IMR-90 (cell line): ENCODE measurements around the gene TGM2. TPM values are rescaled to one million over a fixed set of nuclear protein-coding genes. Genes with fewer than 3 reads are reported as not detected.

Experiments used
- ATAC-seq: fragments of 200-7000 bp; cut with Tn5 transposase; 2 replicates; pipeline ENCODE4 v1.9.1; 2020; ENCODE audit warnings: low read depth, mild to moderate bottlenecking, moderate library complexity
- BruUV-seq: library from RNA; stranded (reverse); fragments of 400-500 nt; replicated peaks from 2 replicates; lab custom pipeline; 2021; lab: Mats Ljungman, UMichigan
- CTCF ChIA-PET: fragments of 300-600 bp; formaldehyde crosslinking; extraction: SDS; loops from one replicate; lab custom pipeline; 2021; ENCODE audit warnings: antibody characterized with exemption; lab: Yijun Ruan, JAX
- POLR2A ChIA-PET: fragments of 300-600 bp; sonication (Branson Sonifier 250); formaldehyde crosslinking; loops from one replicate; lab custom pipeline; 2022; ENCODE audit warnings: antibody characterized with exemption; ENCODE audit not compliant: unreplicated experiment; lab: Charles Lee
- DNase-seq: peaks from one replicate; pipeline ENCODE4 v3.0.0; 2013
- H2AFZ ChIP-seq: replicated peaks from 2 replicates; pipeline ENCODE3; 2013; ENCODE audit warnings: low read length, mild to moderate bottlenecking; ENCODE audit not compliant: poor library complexity
- H2AK5ac ChIP-seq: 2 replicates; pipeline ENCODE4 v1.6.1; 2013; ENCODE audit warnings: low read depth, low read length, inconsistent platforms
- H2AK9ac ChIP-seq: replicated peaks from 2 replicates; pipeline ENCODE3; 2013; ENCODE audit warnings: mild to moderate bottlenecking, low read depth, low read length, moderate library complexity; ENCODE audit not compliant: poor library complexity
- H2BK120ac ChIP-seq: 2 replicates; pipeline ENCODE4 v1.6.1; 2013; ENCODE audit warnings: low read depth, low read length, inconsistent platforms
- H2BK15ac ChIP-seq: 3 replicates; pipeline ENCODE4 v1.6.1; 2013; ENCODE audit warnings: low read depth, low read length, inconsistent platforms
- H2BK20ac ChIP-seq: 2 replicates; pipeline ENCODE4 v1.6.1; 2013; ENCODE audit warnings: low read depth, mild to moderate bottlenecking, inconsistent platforms, low read length, moderate library complexity
- H2BK5ac ChIP-seq: 2 replicates; pipeline ENCODE4 v1.6.1; 2013; ENCODE audit warnings: mild to moderate bottlenecking, low read depth, low read length, inconsistent platforms; ENCODE audit not compliant: poor library complexity, severe bottlenecking
- H3K14ac ChIP-seq: replicated peaks from 2 replicates; pipeline ENCODE4 v1.6.1; 2013; ENCODE audit warnings: low read depth, low read length, inconsistent platforms
- H3K18ac ChIP-seq: 2 replicates; pipeline ENCODE4 v1.6.1; 2013; ENCODE audit warnings: low read depth, low read length, control low read depth
- H3K23ac ChIP-seq: 2 replicates; pipeline ENCODE4 v1.6.1; 2013; ENCODE audit warnings: low read depth, low read length, inconsistent platforms
- H3K27ac ChIP-seq: 2 replicates; pipeline ENCODE4 v1.5.1; 2013; ENCODE audit warnings: mild to moderate bottlenecking, control low read depth, low read length; ENCODE audit not compliant: insufficient read depth
- H3K27me3 ChIP-seq: 2 replicates; pipeline ENCODE4 v1.6.1; 2013; ENCODE audit warnings: low read length; ENCODE audit not compliant: control insufficient read depth, insufficient read depth
- H3K36me3 ChIP-seq: 2 replicates; pipeline ENCODE4 v1.6.1; 2013; ENCODE audit warnings: low read length, mixed read lengths; ENCODE audit not compliant: control insufficient read depth, insufficient read depth
- H3K4ac ChIP-seq: 2 replicates; pipeline ENCODE4 v1.6.1; 2013; ENCODE audit warnings: low read depth, low read length, inconsistent platforms
- H3K4me1 ChIP-seq: 2 replicates; pipeline ENCODE4 v1.6.1; 2013; ENCODE audit warnings: low read length, mixed read lengths; ENCODE audit not compliant: control insufficient read depth, insufficient read depth
- H3K4me2 ChIP-seq: 2 replicates; pipeline ENCODE4 v1.6.1; 2013; ENCODE audit warnings: low read depth, mild to moderate bottlenecking, control low read depth, low read length, moderate library complexity
- H3K4me3 ChIP-seq: 2 replicates; pipeline ENCODE4 v1.5.1; 2013; ENCODE audit warnings: low read depth, mild to moderate bottlenecking, control low read depth, low read length, moderate library complexity; ENCODE audit not compliant: insufficient read depth
- H3K56ac ChIP-seq: 2 replicates; pipeline ENCODE4 v1.6.1; 2013; ENCODE audit warnings: low read length, inconsistent platforms; ENCODE audit not compliant: insufficient read depth; ENCODE audit errors: extremely low read depth
- H3K79me1 ChIP-seq, 2 experiments: 2 replicates each; pipeline ENCODE4 v1.6.1; 2013; ENCODE audit warnings: low read length in 2 of 2, inconsistent platforms in 1 of 2, low read depth in 1 of 2
- H3K9ac ChIP-seq: 2 replicates; pipeline ENCODE4 v1.6.1; 2013; ENCODE audit warnings: low read depth, low read length, control low read depth
- H3K9me1 ChIP-seq: 2 replicates; pipeline ENCODE4 v1.6.1; 2013; ENCODE audit warnings: low read length, inconsistent platforms; ENCODE audit not compliant: insufficient read depth
- H3K9me3 ChIP-seq: 2 replicates; pipeline ENCODE4 v1.6.1; 2013; ENCODE audit warnings: low read length; ENCODE audit not compliant: control insufficient read depth, insufficient read depth
- H4K20me1 ChIP-seq: 2 replicates; pipeline ENCODE4 v1.6.1; 2013; ENCODE audit warnings: low read length, inconsistent platforms; ENCODE audit not compliant: insufficient read depth
- H4K5ac ChIP-seq: 2 replicates; pipeline ENCODE4 v1.6.1; 2013; ENCODE audit warnings: mild to moderate bottlenecking, low read depth, low read length, control low read depth
- H4K8ac ChIP-seq, 2 experiments: 2 replicates each; pipeline ENCODE4 v1.6.1; 2013; ENCODE audit warnings: low read depth in 2 of 2, low read length in 2 of 2, control low read depth in 1 of 2, inconsistent platforms in 1 of 2
- H4K91ac ChIP-seq: 2 replicates; pipeline ENCODE4 v1.6.1; 2013; ENCODE audit warnings: low read depth, low read length, inconsistent platforms; ENCODE audit not compliant: insufficient read depth
- CEBPB ChIP-seq: IDR thresholded peaks from 2 replicates; pipeline ENCODE4 v1.6.1; 2012; ENCODE audit warnings: low read depth, low read length, improper control_type of control experiment
- MAFK ChIP-seq: IDR thresholded peaks from 2 replicates; pipeline ENCODE4 v1.6.1; 2012; ENCODE audit warnings: low read depth, low read length, improper control_type of control experiment
- RAD21 ChIP-seq: IDR thresholded peaks from 2 replicates; pipeline ENCODE4 v1.6.1; 2012; ENCODE audit warnings: low read length, improper control_type of control experiment
- WGBS, 2 experiments: methylation state at CpG; one replicate each; pipeline versions ENCODE4 v1.1.5 to v1.1.7; 2013; ENCODE audit warnings: missing lambda C conversion rate in 2 of 2; ENCODE audit not compliant: insufficient read length in 1 of 2; ENCODE audit errors: extremely low coverage in 2 of 2; 5-methylcytosine and 5-hydroxymethylcytosine counted together
- dilution Hi-C: fragments of 300-500 bp; cut with HindIII; formaldehyde crosslinking; loops from one replicate; pipeline ENCODE4 v1.14.3; 2018; ENCODE audit warnings: low sequenced_read_pairs; ENCODE audit not compliant: unreplicated experiment
- in situ Hi-C: fragments of 300-500 bp; cut with MboI; formaldehyde crosslinking; loops from 3 replicates; pipeline ENCODE4 v1.14.3; 2019; ENCODE audit warnings: low sequenced_read_pairs, inconsistent platforms, mixed read lengths
- intact Hi-C: fragments of 100-400 bp; cut with micrococcal nuclease; formaldehyde crosslinking; loops from 2 replicates; pipeline ENCODE4 v1.10.0; 2022
- polyA plus RNA-seq, 3 experiments: library from polyadenylated mRNA; depleted of rRNA; stranded (reverse); fragments of >200 nt; gene quantifications; 2 replicates each; pipeline ENCODE4 v1.2.3, GENCODE V29; 2012; ENCODE audit warnings: low replicate concordance in 1 of 3
- total RNA-seq: library from RNA; depleted of rRNA; stranded (reverse); fragments of >200 nt; gene quantifications from 2 replicates; pipeline ENCODE4 v1.2.3, GENCODE V29; 2012
- TF ChIP-seq, protein P1 (sequence below): conservative IDR thresholded peaks from 2 replicates; pipeline ENCODE4 v1.5.1; 2012; ENCODE audit warnings: mild to moderate bottlenecking, low read depth, low read length, improper control_type of control experiment

TGM2 gene
- total and polyA plus RNA-seq, 2 of the 4 experiments (the other 2 are of a cell fraction), result 239 to 268 TPM

DNA sequence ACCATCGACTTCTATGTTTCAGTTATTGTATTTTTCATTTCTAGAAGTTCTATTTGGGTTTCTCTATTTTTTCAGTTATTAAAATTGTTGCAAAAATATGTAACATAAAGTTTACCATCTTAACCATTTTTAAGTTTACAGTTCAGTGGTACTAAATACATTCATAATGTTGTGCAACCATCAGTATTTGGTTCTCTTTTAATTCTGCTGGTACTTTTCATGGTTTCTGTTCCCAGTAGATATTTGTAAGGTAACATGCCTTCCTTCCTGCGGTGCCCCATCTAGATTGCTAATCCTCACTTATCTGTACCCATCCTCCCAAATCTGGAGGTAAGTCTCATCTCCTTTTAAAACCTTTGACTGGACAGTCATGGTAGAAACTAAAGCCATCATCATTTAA, 47.9 kb downstream of the TGM2 start:
- H3K4me2 ChIP-seq, result no peak overlapping the region
- H3K9me3 ChIP-seq, result no peaks in the 10 kb centered on the region
- H3K56ac ChIP-seq, result peak overlapping the region; percentile 27; the same call in 1 of the 2 replicates
- H4K91ac ChIP-seq, result no peak overlapping the region
- BruUV-seq, result no TSS peak
- TF ChIP-seq RAD21 (no peak), CEBPB (peak; percentile 60), MAFK (no peak)
- TF ChIP-seq, protein P1, sequence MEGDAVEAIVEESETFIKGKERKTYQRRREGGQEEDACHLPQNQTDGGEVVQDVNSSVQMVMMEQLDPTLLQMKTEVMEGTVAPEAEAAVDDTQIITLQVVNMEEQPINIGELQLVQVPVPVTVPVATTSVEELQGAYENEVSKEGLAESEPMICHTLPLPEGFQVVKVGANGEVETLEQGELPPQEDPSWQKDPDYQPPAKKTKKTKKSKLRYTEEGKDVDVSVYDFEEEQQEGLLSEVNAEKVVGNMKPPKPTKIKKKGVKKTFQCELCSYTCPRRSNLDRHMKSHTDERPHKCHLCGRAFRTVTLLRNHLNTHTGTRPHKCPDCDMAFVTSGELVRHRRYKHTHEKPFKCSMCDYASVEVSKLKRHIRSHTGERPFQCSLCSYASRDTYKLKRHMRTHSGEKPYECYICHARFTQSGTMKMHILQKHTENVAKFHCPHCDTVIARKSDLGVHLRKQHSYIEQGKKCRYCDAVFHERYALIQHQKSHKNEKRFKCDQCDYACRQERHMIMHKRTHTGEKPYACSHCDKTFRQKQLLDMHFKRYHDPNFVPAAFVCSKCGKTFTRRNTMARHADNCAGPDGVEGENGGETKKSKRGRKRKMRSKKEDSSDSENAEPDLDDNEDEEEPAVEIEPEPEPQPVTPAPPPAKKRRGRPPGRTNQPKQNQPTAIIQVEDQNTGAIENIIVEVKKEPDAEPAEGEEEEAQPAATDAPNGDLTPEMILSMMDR, result no peak
- H2BK20ac ChIP-seq, result peak overlapping the region; percentile 90
- ATAC-seq (no peak), DNase-seq (no peak)
- no CpG with 5 or more reads among the region's 2 CpGs for WGBS, 2 experiments
- peak overlapping the region; percentile 89; the same call in 1 of the 2 replicates for H3K18ac ChIP-seq
- H3K23ac ChIP-seq, result peak overlapping the region; percentile 77; the same call in 1 of the 2 replicates
- no peak overlapping the region for H2AK5ac ChIP-seq
- peak overlapping the region; percentile 15 for H2BK5ac ChIP-seq
- intact Hi-C loops (loop anchor here (5.0 kb wide), 1 partner anchor 35 kb away; no protein-coding TSS in a partner anchor), in situ Hi-C loops (no loop called here), dilution Hi-C loops (no loop called here)
- no peak overlapping the region for H2AFZ ChIP-seq
- H2BK120ac ChIP-seq, result peak overlapping the region; percentile 81
- peak overlapping the region in 1 of 2 experiments; percentile 19; a peak in 1 of 4 replicates for H4K8ac ChIP-seq
- no peaks in the 10 kb centered on the region for H4K20me1 ChIP-seq
- no peaks in the 10 kb centered on the region for H3K79me1 ChIP-seq
- peaks cover 6% of the 10 kb centered on the region for H3K4me1 ChIP-seq
- peaks cover 14% of the 10 kb centered on the region for H3K9me1 ChIP-seq
- H3K27me3 ChIP-seq, result no peaks in the 10 kb centered on the region
- ChIA-PET POLR2A (no interaction called here), CTCF (no interaction called here)
- no peak overlapping the region for H2AK9ac ChIP-seq
- H3K27ac ChIP-seq, result no peak overlapping the region
- no peak overlapping the region for H3K9ac ChIP-seq
- H3K4ac ChIP-seq, result peak overlapping the region; percentile 57; the same call in 1 of the 2 replicates
- H3K36me3 ChIP-seq, result no peaks in the 10 kb centered on the region
- H3K4me3 ChIP-seq, result no peak overlapping the region
- no peak overlapping the region; the same call in 1 of the 2 replicates for H3K14ac ChIP-seq
- H4K5ac ChIP-seq, result peak overlapping the region; percentile 42; the same call in 1 of the 2 replicates
- H2BK15ac ChIP-seq, result 0 out of 3 replicates have a peak overlapping the region, but pooled peaks have one; percentile 9
